ENCODE results near the gene DNTT.

Gene DNTT

GRCh38 chr10:96264938-96265337 is 39.3 kb upstream of the DNTT start:
- DNase-seq (ENCODE audit: insufficient read length, low spot score) (no peak), FAIRE-seq (no peak)
- TF ChIP-seq POLR2AphosphoS5 (IDR thresholded peaks at IDR 0.05; ENCODE audit: low read depth, low read length) (no peak), TAF1 (IDR thresholded peaks at IDR 0.05; ENCODE audit: low read depth, low read length) (no peak), SPI1 (IDR thresholded peaks at IDR 0.05; ENCODE audit: low read depth, low read length) (no peak), POLR2A (IDR thresholded peaks at IDR 0.05; ENCODE audit: low read depth, low read length) (no peak), POU2F2 (IDR thresholded peaks at IDR 0.05; ENCODE audit: low read depth, low read length) (no peak), PAX5 (IDR thresholded peaks at IDR 0.05; ENCODE audit: insufficient read depth, low read length, severe bottlenecking) (no peak)

GRCh38 chr10:96266118-96266770 is 38.0 kb upstream of the DNTT start:
- TF ChIP-seq POLR2A (IDR thresholded peaks at IDR 0.05; ENCODE audit: low read depth, low read length) (no peak), TAF1 (IDR thresholded peaks at IDR 0.05; ENCODE audit: low read depth, low read length) (no peak), POU2F2 (IDR thresholded peaks at IDR 0.05; ENCODE audit: low read depth, low read length) (no peak), PAX5 (IDR thresholded peaks at IDR 0.05; ENCODE audit: insufficient read depth, low read length, severe bottlenecking) (no peak), POLR2AphosphoS5 (IDR thresholded peaks at IDR 0.05; ENCODE audit: low read depth, low read length) (no peak), SPI1 (IDR thresholded peaks at IDR 0.05; ENCODE audit: low read depth, low read length) (no peak)
- DNase-seq (ENCODE audit: insufficient read length, low spot score) (no peak), FAIRE-seq (peak; percentile 47)

- TF ChIP-seq POLR2A (IDR thresholded peaks at IDR 0.05; ENCODE audit: low read depth, low read length) (no peak), POU2F2 (IDR thresholded peaks at IDR 0.05; ENCODE audit: low read depth, low read length) (no peak), POLR2AphosphoS5 (IDR thresholded peaks at IDR 0.05; ENCODE audit: low read depth, low read length) (no peak), TAF1 (IDR thresholded peaks at IDR 0.05; ENCODE audit: low read depth, low read length) (no peak), PAX5 (IDR thresholded peaks at IDR 0.05; ENCODE audit: insufficient read depth, low read length, severe bottlenecking) (no peak), SPI1 (IDR thresholded peaks at IDR 0.05; ENCODE audit: low read depth, low read length) (no peak)
- DNase-seq (ENCODE audit: insufficient read length, low spot score) (no peak), FAIRE-seq (peak; percentile 85)
These were observed 37.0 kb upstream of the DNTT start for GRCh38 chr10:96267234-96267705.

GRCh38 chr10:96268341-96268909 is 35.8 kb upstream of the DNTT start:
- TF ChIP-seq POLR2AphosphoS5 (IDR thresholded peaks at IDR 0.05; ENCODE audit: low read depth, low read length) (no peak), PAX5 (IDR thresholded peaks at IDR 0.05; ENCODE audit: insufficient read depth, low read length, severe bottlenecking) (no peak), SPI1 (IDR thresholded peaks at IDR 0.05; ENCODE audit: low read depth, low read length) (no peak), TAF1 (IDR thresholded peaks at IDR 0.05; ENCODE audit: low read depth, low read length) (no peak), POU2F2 (IDR thresholded peaks at IDR 0.05; ENCODE audit: low read depth, low read length) (no peak), POLR2A (IDR thresholded peaks at IDR 0.05; ENCODE audit: low read depth, low read length) (no peak)
- DNase-seq (ENCODE audit: insufficient read length, low spot score) (no peak), FAIRE-seq (peak; percentile 78)

GRCh38 chr10:96269438-96270300 is 34.6 kb upstream of the DNTT start:
- DNase-seq (ENCODE audit: insufficient read length, low spot score) (no peak), FAIRE-seq (peak; percentile 92)
- no peak for TF ChIP-seq TAF1 (IDR thresholded peaks at IDR 0.05; ENCODE audit: low read depth, low read length)
- TF ChIP-seq SPI1 (IDR thresholded peaks at IDR 0.05; ENCODE audit: low read depth, low read length): no peak
- no peak for TF ChIP-seq POLR2A (IDR thresholded peaks at IDR 0.05; ENCODE audit: low read depth, low read length)
- no peak for TF ChIP-seq POU2F2 (IDR thresholded peaks at IDR 0.05; ENCODE audit: low read depth, low read length)
- no peak for TF ChIP-seq PAX5 (IDR thresholded peaks at IDR 0.05; ENCODE audit: insufficient read depth, low read length, severe bottlenecking)
- no peak for TF ChIP-seq POLR2AphosphoS5 (IDR thresholded peaks at IDR 0.05; ENCODE audit: low read depth, low read length)

GRCh38 chr10:96270571-96270970 is 33.7 kb upstream of the DNTT start:
- FAIRE-seq: no peak
- no peak for DNase-seq (ENCODE audit: insufficient read length, low spot score)
- no peak for TF ChIP-seq POLR2AphosphoS5 (IDR thresholded peaks at IDR 0.05; ENCODE audit: low read depth, low read length)
- no peak for TF ChIP-seq POU2F2 (IDR thresholded peaks at IDR 0.05; ENCODE audit: low read depth, low read length)
- TF ChIP-seq PAX5 (IDR thresholded peaks at IDR 0.05; ENCODE audit: insufficient read depth, low read length, severe bottlenecking): no peak
- no peak for TF ChIP-seq TAF1 (IDR thresholded peaks at IDR 0.05; ENCODE audit: low read depth, low read length)
- no peak for TF ChIP-seq SPI1 (IDR thresholded peaks at IDR 0.05; ENCODE audit: low read depth, low read length)
- TF ChIP-seq POLR2A (IDR thresholded peaks at IDR 0.05; ENCODE audit: low read depth, low read length): no peak

- TF ChIP-seq SPI1 (IDR thresholded peaks at IDR 0.05; ENCODE audit: low read depth, low read length): peak; percentile 57; the same call in 1 of the 2 replicates
- peak; percentile 97 for TF ChIP-seq POLR2A (IDR thresholded peaks at IDR 0.05; ENCODE audit: low read depth, low read length)
- TF ChIP-seq PAX5 (IDR thresholded peaks at IDR 0.05; ENCODE audit: insufficient read depth, low read length, severe bottlenecking): no peak
- TF ChIP-seq POLR2AphosphoS5 (IDR thresholded peaks at IDR 0.05; ENCODE audit: low read depth, low read length): peak; percentile 97
- TF ChIP-seq TAF1 (IDR thresholded peaks at IDR 0.05; ENCODE audit: low read depth, low read length): peak; percentile 93
- TF ChIP-seq POU2F2 (IDR thresholded peaks at IDR 0.05; ENCODE audit: low read depth, low read length): peak; percentile 86; the same call in 1 of the 2 replicates
- FAIRE-seq (no peak), DNase-seq (ENCODE audit: insufficient read length, low spot score) (no peak)
These were observed 33.0 kb upstream of the DNTT start, which contains the start of gene BLNK for GRCh38 chr10:96271016-96271815. Gene BLNK, minus strand, starts transcription at chr10:96271569. Its CDS starts 171 bp downstream, at chr10:96271398.
